Measurements from ENCODE around the gene SMAD3.

SMAD3 gene

DNA sequence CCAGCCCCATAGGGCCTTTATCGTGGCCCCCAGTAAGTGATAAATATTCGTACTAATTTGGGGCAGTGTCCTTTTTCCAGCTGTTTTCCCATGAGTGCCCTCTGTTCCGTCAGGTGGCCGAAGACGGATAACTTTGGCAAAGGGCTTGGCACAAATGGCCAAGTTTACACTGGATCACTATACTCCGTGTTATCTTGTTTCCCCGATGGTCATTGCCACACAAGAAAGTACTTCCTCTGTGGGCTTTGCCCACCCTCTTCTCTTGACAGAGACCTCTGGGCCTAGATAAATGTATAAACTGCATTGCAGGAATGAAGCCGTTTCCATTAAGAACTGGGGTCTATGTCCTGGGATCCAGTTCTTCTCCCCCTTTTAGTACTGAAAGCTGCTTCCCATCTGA lies 39.1 kb downstream of the SMAD3 start:
- in situ Hi-C loops (cut with MboI; ENCODE audit: low pct_unique_long_range_greater_than_20kb, low sequenced_read_pairs, unreplicated experiment), result no loop called here
- TF ChIP-seq, protein P1, sequence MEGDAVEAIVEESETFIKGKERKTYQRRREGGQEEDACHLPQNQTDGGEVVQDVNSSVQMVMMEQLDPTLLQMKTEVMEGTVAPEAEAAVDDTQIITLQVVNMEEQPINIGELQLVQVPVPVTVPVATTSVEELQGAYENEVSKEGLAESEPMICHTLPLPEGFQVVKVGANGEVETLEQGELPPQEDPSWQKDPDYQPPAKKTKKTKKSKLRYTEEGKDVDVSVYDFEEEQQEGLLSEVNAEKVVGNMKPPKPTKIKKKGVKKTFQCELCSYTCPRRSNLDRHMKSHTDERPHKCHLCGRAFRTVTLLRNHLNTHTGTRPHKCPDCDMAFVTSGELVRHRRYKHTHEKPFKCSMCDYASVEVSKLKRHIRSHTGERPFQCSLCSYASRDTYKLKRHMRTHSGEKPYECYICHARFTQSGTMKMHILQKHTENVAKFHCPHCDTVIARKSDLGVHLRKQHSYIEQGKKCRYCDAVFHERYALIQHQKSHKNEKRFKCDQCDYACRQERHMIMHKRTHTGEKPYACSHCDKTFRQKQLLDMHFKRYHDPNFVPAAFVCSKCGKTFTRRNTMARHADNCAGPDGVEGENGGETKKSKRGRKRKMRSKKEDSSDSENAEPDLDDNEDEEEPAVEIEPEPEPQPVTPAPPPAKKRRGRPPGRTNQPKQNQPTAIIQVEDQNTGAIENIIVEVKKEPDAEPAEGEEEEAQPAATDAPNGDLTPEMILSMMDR (IDR thresholded peaks at IDR 0.05; ENCODE audit: extremely low read depth, insufficient read depth, missing control alignments), result no peak
- DNase-seq (ENCODE audit: low spot score), result no peak

DNA sequence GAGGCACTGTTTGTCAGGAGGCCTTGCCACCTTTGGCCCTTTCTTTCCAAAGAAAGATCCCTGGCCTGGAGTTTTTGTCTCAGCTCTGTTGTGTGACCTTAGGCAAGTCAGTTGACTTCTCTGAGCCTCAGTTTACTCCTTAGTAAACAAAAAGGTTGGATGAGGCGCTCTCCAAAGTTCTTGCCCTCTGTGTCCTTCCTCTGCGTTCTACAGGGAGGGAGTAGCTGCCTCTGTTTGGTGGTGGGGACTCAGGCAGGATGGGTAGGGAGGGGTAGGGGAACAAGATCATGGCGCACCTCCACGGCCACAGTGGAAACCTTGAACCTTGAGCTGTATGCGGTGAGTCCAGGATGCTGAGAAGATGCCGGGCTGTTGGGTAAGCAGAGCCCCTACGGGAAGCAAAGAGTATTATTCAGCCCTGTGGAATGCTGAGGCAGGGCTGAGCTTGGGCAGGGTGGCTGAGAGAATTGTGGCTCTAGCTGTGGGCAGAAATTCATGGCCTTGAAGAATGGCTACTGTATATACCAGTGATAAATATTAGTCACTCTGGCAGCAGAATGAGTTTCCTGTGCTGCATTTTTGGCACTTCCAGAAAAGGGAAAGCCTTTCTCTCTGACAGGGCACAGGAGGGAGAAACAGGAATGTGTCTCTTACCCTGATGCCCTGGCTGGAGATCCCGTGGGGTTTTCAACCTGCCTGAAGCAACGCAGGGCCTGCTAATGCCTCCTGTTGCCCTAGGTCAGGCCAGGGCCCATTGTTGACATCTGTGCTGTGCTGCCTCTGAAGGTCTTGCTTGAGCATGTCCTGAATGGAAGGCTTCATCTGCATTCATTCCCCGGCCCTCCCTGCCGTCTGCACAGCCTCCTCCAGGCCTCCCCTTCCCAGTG lies 39.9 kb downstream of the SMAD3 start:
- in situ Hi-C loops (cut with MboI; ENCODE audit: low pct_unique_long_range_greater_than_20kb, low sequenced_read_pairs, unreplicated experiment), result no loop called here
- DNase-seq (ENCODE audit: low spot score), result no peak
- TF ChIP-seq, protein P1 (IDR thresholded peaks at IDR 0.05; ENCODE audit: extremely low read depth, insufficient read depth, missing control alignments), result no peak

DNA sequence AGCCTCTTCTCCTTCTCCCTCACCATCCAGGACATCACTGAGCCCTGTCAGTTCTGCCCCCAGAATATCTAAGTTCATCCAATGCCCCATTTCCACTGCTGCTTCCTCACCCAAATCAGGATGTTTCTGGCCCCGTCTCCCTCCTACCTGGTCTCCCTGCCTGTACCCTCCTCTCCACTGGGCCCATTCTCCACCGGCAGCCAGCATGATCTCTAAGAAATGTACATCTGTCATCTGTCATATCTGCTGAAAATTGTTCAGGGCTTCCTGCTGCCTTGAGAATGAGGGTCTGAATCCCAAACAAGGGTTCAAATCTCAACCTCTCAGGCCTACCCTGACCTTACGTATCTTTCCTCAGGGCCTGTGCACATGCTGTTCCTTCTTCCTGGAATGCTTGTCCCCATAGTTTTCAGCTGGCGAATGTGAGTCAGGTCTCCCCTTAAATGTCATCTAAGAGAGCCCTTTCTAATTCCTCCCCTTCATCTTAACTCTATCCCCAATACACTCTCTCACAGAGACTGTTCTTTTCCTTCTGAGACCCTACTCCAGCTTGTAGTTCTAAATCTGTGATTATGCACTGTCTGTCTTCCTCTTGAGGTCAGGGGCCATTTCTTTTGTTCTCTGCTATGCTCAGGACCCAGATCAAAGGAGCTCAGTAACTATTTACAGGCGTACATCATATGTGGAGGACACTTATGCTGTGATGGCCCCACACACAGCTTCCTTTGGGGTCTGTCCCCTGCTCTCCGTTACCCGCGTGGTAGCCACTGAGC lies 40.8 kb downstream of the SMAD3 start:
- DNase-seq (ENCODE audit: low spot score), result no peak
- in situ Hi-C loops (cut with MboI; ENCODE audit: low pct_unique_long_range_greater_than_20kb, low sequenced_read_pairs, unreplicated experiment), result no loop called here
- TF ChIP-seq, protein P1 (IDR thresholded peaks at IDR 0.05; ENCODE audit: extremely low read depth, insufficient read depth, missing control alignments), result no peak

DNA sequence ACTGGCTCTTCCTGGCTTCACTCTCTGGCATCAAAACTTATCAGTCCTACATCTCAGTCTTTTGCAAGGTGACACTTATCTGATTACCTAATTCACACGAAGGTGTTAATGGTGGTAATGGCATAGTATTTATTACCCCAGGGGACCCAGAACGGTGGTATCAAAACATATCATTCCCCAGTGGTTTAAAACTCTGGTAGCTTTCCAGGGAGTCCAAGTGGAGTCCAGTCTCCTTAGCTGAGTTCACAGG lies 41.3 kb downstream of the SMAD3 start:
- TF ChIP-seq, protein P1 (IDR thresholded peaks at IDR 0.05; ENCODE audit: extremely low read depth, insufficient read depth, missing control alignments), result no peak
- no peak for DNase-seq (ENCODE audit: low spot score)
- in situ Hi-C loops (cut with MboI; ENCODE audit: low pct_unique_long_range_greater_than_20kb, low sequenced_read_pairs, unreplicated experiment), result no loop called here

DNA sequence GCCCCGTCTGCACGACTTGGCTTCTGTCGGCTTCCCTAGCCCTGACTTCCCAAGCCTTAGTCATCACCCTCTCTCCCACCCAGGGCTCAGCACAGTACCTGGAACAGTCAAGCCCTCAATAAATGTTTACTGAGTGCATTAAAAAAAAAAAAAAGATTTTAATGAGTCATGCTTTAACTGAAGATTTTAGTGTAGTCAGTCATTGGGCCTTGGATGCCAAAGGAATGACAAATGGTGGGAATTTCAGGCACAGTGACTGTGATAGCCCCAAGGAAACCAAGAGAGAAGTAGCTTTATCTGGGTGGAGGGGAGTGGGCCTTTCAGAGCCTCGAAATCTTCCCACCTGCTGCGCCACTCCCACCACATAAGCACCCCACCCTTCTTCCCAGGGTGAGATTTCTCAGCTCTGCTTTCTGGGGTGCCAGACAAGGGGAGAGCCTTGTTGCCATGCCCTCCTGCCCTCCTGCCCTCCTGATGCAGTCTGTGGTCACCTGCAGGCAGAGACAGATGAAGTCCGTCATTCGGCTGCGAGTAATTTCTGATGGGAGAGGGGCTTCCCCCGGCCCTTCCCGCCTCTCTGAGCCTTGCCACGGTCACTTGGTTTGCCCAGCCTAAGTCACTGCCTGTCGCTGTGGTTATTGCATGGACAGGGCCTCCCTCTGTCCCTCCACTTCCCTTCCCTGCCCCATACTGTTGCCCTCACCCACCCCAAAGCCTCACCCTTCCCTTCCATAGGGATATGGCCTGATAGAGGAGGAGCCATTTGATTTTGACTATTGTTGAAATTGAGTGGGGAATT lies 41.8 kb downstream of the SMAD3 start:
- no peak for DNase-seq (ENCODE audit: low spot score)
- TF ChIP-seq, protein P1 (IDR thresholded peaks at IDR 0.05; ENCODE audit: extremely low read depth, insufficient read depth, missing control alignments), result no peak
- in situ Hi-C loops (cut with MboI; ENCODE audit: low pct_unique_long_range_greater_than_20kb, low sequenced_read_pairs, unreplicated experiment), result no loop called here
